GM19025 (cell line): ENCODE measurements around the gene CMSS1.

ENCODE experiments used
- ATAC-seq: cut with Tn5 transposase; IDR thresholded peaks from one replicate; pipeline ENCODE4 v1.9.1; 2021; ENCODE audit warnings: mild to moderate bottlenecking, low read depth, moderate library complexity; ENCODE audit not compliant: unreplicated experiment

The CMSS1 gene

DNA sequence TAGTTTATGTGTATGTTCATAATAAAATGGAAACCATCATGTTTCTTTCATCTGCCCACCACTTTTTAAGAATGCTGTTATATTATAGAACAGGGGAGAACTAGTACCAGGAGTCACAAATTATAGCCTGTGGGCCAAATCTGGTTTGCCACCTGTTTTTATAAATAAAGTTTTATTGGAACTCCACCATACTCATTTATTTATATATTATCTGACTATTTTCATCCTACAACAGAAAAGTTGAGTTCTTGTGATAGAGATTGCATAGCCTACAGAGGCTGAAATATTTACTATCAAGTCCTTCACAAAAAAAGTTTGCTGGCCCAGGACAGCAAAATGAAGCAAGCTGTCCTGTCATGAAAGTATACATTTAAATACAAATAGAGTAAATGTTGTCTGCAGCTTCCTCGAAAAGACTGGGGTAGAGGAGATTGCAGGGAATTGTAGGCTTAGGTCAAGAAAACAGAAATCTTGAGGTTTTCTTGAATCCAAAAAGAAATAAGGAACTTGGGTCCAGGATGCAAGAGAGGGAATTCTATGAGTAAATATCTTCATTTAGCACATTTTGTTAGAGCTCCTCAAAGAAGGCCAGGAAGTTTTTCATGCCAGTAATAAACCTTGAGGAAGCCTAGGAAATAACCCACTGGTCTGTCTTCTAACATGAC lies 255.5 kb downstream of the CMSS1 start:
- ATAC-seq = no peak

GRCh38 chr3:100073714-100074307 lies 256.1 kb downstream of the CMSS1 start:
- ATAC-seq = no peak

DNA sequence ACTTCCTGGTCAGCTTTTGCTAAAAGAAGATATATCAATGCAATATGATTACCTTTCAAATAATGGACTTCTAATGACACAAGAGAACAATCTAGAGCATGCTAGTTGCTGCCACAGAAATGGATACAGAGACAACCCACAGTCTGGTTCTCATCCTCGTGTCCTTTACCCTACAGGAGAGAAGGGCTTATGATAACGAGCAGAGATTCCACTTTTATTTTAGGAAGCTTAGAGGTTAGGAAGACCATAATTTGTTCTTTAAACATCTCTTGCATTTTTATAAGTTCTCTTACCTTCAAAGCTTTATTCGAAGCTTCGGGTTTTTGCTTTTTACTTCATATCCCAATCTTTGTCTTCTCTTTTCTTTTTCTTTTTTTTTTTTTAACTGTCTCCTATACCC lies 257.5 kb downstream of the CMSS1 start:
- no peak for ATAC-seq

DNA sequence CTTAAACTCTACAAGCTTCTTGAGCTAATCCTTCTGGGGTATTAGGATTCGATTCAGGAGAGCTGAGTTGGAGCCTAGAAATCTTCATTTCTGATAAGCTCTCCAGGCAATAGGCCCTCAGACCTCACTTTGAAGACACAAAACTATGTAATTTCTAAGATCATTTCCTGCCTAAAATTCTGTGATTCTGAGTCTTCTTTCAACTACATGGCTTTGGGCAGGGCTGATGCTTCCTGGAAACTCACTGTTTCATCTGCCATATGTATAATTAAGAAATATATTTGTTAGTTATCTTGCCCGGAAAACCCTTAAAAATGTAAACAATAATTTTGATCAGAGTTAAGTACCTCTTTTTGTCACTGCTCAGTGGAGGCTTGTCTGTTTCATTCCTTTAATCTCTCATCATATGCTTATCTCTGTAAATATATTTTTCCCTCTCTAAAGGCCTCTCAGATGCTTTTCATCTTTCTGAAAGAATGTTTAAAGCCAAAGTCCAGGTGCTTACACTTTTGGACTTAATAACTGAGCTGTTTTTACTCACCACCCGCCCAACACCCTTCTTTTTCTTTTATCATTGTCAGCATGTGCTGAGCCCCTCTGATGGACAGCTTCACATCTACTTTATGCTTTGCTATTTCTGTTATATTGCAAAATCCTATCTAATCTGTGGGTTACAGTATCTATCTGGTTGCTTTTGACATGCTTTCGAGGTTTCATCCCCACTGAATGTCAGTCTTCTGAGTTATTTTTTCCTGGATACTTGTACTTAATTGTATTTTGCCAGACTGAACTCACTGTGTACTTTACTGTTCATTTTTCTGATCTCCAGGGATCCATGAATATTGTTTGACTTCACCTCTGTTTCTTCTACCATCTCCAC lies 258.4 kb downstream of the CMSS1 start:
- ATAC-seq = no peak

GRCh38 chr3:100076731-100077529 lies 259.3 kb downstream of the CMSS1 start:
- no peak for ATAC-seq

- ATAC-seq = no peak
Measured at GRCh38 chr3:100079328-100079727, 261.7 kb downstream of the CMSS1 start.

GRCh38 chr3:100080573-100080972 lies 262.9 kb downstream of the CMSS1 start:
- ATAC-seq = no peak

DNA sequence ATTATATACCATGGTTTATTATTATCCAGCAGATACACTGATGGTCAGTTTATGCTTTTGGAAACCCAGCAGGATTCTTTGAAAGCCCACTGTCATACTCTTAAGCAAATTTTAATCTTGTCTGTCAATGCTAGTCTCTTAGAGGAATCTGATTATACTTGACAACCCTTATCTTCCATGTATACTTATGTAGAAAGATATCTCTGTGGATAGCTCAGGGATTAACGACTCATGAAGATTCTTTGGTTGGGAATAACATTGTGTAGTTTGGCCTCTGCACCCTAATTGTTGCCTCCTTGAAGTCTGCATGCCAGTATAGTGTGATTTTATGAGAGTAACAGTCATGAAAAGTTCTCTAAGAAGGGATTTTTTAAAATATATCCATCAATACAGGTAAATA lies 263.6 kb downstream of the CMSS1 start:
- ATAC-seq = no peak

GRCh38 chr3:100081986-100082692 lies 264.5 kb downstream of the CMSS1 start:
- ATAC-seq = no peak

- no peak for ATAC-seq
Measured at GRCh38 chr3:100082714-100083113, 265.1 kb downstream of the CMSS1 start.

DNA sequence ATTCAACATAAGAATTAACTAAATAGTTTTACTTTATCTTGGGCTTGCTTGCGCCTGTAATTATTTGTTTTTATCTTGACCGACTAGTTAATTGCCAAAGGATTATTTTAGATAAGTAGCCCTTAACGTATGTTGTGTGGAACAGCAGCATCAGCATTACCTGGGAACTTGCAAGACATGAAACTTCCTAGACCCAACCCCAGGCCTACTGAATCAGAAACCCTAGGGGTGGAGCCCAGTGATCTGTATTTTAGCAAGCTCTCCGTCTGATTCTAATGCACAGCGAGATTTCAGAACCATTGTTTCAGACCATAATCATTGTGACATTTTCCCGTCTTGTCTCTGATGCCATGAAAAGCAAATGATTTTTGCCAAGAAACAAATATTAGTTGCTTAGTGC lies 265.5 kb downstream of the CMSS1 start:
- ATAC-seq = no peak

DNA sequence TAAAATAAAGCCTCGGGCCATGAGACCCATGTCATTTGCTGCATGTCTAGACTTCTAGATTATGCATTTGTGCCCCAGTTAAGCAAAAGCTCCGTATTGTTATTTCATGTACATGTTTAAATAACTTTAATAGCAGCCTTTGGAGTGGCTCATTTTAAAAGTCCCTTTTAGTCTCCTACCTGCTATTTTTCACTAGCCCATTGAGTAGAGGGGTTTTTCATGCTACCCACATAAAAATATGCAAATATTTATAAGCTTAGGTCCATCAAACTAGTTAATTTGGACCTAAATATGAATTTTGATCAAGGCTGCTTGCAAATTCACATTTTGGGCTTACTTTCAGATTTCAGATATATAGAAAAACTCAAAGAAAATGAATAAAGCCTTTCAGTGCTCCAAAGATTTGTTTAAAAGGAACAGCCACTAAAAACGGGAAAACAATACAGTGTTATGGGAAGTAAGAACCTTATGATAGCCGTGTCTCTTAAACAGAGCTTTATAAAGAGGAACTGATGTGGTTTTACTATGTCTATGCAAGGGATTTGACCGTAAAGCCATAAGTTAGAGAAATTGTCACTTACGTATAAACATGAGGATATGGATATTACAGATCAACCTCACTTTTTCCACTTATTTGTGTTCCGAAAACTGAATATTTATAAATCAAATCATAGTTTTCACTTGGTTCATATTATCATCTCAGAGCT lies 266.6 kb downstream of the CMSS1 start:
- no peak for ATAC-seq

GRCh38 chr3:100086401-100086800 lies 268.7 kb downstream of the CMSS1 start:
- no peak for ATAC-seq

GRCh38 chr3:100087198-100087597 lies 269.5 kb downstream of the CMSS1 start:
- ATAC-seq = peak; percentile 87

DNA sequence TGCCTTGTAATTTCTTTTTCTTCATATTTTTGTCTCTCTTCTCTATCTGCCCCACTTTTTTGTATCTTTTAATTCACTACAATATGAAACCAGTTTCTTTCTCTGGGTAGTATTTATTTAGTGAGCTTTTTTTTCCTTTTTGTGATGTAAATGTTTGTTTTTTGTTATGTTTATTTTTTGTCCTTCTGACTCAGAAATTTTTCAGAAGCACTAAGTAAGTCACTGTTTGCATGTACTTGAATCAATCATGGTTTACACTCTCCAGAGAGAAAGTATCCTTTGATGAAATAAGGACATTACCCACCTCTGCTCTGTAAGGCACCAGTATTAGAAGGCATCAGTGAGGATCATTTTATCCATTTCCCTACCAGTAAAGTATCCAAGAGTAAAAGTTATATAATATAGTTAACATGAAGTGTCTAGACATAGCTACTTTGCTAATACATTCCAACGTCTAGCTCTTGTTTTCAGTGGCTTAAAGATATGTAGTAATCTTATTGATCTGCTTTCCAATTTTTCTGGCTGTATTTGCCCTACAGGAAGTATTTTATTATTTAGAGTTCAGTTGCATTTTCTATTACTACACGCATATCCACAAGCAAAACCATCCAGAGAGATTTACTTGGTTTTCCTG lies 271.2 kb downstream of the CMSS1 start:
- no peak for ATAC-seq

GRCh38 chr3:100089812-100090668 lies 272.4 kb downstream of the CMSS1 start:
- ATAC-seq = peak; percentile 68

DNA sequence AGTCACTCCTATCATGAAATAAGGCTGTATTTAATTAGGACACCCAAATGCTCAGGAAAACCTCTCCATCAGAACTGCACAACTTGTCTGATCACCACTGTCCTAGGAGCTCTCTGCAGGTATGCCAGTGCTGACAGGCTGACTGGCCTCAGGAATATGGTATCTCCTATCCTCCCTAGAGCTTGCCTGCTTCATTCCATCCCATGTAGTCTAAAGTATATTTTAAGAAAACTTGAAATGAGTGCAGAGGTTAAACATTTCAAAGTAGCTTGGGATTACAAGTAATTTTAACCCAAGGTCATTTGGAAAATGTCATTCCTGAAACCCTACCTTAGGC lies 273.0 kb downstream of the CMSS1 start:
- ATAC-seq = peak; percentile 9

GRCh38 chr3:100093831-100094230 lies 276.2 kb downstream of the CMSS1 start:
- ATAC-seq = no peak
